Measurements from ENCODE around the gene RAB11B.

The RAB11B gene

DNA sequence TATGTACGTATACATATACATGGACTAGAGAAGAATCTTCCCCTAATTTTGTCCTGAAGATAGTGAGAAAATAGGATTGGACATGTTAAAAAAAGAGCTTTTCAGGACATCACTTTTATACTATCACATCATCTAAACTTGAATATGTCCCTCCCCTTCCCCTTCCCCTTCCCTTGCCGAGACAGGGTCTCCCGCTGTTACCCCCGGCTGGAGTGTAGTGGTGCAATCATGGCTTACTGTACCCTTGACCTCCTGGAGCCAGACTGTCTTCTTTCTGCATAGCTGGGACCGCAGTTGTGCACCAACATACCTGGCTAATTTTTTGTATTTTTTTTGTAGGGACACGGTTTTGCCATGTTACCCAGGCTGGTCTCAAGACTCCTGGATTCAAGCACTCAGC, 61.2 kb downstream of the RAB11B start:
- in situ Hi-C loops (cut with HindIII; ENCODE audit: low sequenced_read_pairs) = no loop called here
- H3K4me3 ChIP-seq (ENCODE audit: low read depth, low read length) = no peak overlapping the region
- TF ChIP-seq, protein P1, sequence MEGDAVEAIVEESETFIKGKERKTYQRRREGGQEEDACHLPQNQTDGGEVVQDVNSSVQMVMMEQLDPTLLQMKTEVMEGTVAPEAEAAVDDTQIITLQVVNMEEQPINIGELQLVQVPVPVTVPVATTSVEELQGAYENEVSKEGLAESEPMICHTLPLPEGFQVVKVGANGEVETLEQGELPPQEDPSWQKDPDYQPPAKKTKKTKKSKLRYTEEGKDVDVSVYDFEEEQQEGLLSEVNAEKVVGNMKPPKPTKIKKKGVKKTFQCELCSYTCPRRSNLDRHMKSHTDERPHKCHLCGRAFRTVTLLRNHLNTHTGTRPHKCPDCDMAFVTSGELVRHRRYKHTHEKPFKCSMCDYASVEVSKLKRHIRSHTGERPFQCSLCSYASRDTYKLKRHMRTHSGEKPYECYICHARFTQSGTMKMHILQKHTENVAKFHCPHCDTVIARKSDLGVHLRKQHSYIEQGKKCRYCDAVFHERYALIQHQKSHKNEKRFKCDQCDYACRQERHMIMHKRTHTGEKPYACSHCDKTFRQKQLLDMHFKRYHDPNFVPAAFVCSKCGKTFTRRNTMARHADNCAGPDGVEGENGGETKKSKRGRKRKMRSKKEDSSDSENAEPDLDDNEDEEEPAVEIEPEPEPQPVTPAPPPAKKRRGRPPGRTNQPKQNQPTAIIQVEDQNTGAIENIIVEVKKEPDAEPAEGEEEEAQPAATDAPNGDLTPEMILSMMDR (IDR thresholded peaks at IDR 0.05; ENCODE audit: low read depth, low read length, missing control alignments) = no peak
- no peak for DNase-seq (ENCODE audit: low read depth)

GRCh38 chr19:8451885-8452284, 61.7 kb downstream of the RAB11B start:
- no peak overlapping the region for H3K4me3 ChIP-seq (ENCODE audit: low read depth, low read length)
- TF ChIP-seq, protein P1 (IDR thresholded peaks at IDR 0.05; ENCODE audit: low read depth, low read length, missing control alignments) = no peak
- in situ Hi-C loops (cut with HindIII; ENCODE audit: low sequenced_read_pairs) = no loop called here
- peak; percentile 56 for DNase-seq (ENCODE audit: low read depth)

DNA sequence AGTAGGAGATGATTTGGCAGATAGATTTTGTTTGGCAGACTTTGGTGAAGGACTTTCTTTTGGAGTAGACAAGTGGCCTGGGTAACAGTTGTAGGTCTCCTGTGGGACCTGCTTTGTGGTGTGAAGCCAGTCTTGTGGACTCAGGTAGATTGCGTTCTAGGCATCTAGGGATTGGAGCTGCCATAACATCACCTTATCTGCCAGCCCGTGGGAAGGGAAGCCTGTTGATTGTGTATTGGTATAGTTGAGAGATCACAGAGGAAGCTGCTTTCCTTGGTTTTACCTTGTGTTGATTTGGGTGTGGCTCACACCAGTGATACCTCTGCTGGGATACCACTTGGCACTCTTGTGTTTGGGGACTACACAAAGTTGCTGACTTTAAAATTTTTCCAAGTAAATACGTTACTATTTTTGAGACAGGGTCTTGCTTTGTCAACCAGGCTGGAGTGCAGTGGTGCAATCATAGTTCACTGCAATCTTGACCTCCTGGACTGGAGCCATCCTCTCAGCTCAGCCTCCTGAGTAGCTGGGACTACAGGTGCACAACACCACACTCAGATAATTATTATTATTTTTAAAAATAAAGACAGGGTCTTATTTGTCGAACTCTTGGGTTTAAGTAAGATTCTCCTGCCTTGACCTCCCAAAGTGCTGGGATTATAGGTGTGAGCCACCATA, 62.4 kb downstream of the RAB11B start:
- TF ChIP-seq, protein P1 (IDR thresholded peaks at IDR 0.05; ENCODE audit: low read depth, low read length, missing control alignments) = no peak
- DNase-seq (ENCODE audit: low read depth) = no peak
- in situ Hi-C loops (cut with HindIII; ENCODE audit: low sequenced_read_pairs) = no loop called here
- no peak overlapping the region for H3K4me3 ChIP-seq (ENCODE audit: low read depth, low read length)

GRCh38 chr19:8453616-8454015, 63.5 kb downstream of the RAB11B start:
- no peak overlapping the region for H3K4me3 ChIP-seq (ENCODE audit: low read depth, low read length)
- TF ChIP-seq, protein P1 (IDR thresholded peaks at IDR 0.05; ENCODE audit: low read depth, low read length, missing control alignments) = no peak
- no peak for DNase-seq (ENCODE audit: low read depth)
- in situ Hi-C loops (cut with HindIII; ENCODE audit: low sequenced_read_pairs) = no loop called here

All from astrocyte of the cerebellum (primary cell).